A172 (cell line): Measurements from ENCODE around the gene TAAR6. TPM values are rescaled to one million over a fixed set of nuclear protein-coding genes. Genes with fewer than 3 reads are reported as not detected.
"Not testable (repeated sequence)": the region's sequence is repeated elsewhere in the genome, so short reads cannot be mapped to it uniquely, and the experiment has no call there.

ENCODE experiments used
- DNase-seq: peaks from one replicate; pipeline ENCODE4 v3.0.0-alpha.2; 2015; ENCODE audit warnings: low spot score
- total RNA-seq: library from RNA; depleted of rRNA; stranded (reverse); fragments of >200 nt; shearing (Covaris generic); gene quantifications from 2 replicates; pipeline ENCODE4 v1.2.3, GENCODE V29; 2014; rRNA removed

The TAAR6 gene
- total RNA-seq, 1 experiment from 2014 or later = not detected

DNA sequence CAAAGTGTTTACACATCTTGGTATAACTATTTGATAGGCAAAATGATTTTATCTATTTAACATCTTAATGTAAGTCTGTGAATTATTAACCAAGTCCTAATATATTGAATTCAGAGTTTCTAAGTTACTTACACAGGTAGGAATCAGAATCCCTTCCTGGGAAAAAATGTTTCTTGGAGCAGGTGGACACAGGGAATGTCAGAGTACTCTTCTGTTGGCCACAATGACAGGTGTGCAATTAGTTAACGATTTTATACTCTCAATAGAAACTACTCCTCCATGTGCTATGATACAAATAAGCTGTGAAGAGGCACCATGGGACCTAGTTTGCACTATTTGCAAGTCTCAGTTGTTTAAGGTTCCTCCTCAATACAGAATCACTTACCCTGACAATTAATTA lies 20.2 kb downstream of the TAAR6 start:
- no peak for DNase-seq

DNA sequence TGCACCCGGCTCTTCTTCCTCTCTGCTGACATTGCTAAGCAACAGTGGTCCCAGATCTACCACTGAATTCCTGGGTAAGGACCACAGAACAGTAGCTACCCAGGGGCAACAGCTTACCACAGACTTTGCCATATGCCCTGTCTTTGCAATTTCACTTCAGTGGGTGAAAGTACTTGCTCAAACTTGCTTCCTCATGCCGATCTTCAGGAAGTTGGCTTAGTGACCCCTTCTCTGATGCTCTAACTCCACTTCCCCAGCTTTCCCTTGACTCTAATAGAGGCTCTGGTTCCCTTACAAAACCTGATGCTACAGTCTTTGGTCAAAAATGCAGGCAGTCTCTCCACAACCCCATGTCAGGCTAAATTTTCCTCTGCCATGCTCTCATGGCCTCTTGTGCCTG lies 22.7 kb downstream of the TAAR6 start:
- DNase-seq = no peak

DNA sequence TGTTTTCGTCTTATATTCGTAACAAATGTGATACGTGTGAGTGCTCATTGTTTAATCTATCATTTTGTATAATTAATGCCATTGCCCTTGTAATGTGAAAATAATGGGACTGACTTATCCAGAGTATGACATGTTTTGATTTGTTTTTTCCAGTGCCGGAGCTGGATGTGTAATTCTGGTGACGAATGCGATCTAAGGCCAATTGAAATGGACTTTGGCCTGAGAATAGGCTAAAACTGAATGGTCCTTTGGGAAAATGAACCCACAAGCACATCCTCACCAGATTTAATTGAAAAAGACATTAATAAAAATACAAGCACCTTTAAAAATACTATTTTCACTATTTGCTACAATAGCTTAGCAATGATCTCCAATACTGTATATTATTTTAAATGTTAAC lies 26.1 kb downstream of the TAAR6 start:
- DNase-seq = no peak

- DNase-seq = peak; percentile 2
These were observed 28.4 kb downstream of the TAAR6 start for GRCh38 chr6:132598473-132598872.

GRCh38 chr6:132600900-132601299 lies 30.8 kb downstream of the TAAR6 start:
- DNase-seq = not testable (repeated sequence)

DNA sequence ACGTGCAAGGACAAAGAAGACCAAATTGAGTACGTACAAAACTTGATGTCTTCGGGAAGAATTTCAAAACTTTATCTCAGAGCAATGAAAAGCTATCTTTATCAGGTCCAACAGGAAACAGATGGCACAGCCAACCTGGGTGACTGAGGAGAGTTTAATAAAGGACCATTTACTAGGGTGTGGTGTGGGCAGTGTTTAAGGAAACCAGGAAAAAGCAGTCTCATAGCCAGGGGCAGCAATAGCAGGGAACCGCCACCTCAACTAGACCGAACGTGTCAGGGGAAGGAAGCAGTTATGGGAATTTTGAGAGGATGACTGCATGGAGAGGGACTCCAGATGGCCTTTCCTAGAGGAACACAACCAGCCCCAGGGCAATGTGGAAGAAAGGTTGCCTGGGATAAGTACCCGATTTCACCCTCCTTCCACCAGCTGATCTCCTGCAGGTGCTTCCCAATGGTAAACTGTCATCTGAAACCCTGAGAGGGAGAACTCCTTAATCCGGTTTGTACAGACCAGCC lies 34.6 kb downstream of the TAAR6 start:
- no peak for DNase-seq

DNA sequence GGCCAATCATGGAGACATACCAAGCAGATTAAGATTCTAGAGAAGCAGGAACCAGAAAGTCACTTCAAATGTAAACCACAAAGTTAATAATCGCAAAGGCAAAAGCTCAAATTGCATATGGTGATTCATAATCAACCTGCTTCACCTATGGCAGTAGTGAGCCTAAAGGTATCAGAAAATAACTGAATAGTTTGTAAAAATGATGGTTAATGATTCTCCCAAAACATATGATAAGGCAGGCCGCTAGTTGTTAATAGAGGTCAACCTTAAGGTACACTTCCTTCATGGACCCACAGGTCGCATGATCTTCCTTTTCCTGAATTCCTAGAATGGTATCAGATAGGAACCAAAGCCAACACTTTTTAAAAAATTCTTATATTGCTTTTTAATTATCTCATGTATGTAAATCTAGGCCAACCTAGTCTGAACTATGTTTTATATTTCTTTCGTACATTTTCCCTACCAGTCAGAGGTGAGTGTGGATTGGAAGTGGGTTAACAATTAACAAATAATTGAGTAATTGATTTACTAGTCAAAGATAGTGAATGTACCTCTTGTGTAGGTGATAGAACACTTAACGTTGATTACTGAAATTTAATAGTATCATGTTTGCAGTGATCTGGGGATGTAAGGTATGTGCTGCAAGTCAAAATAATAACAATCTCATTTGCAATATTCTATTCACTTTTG lies 37.6 kb downstream of the TAAR6 start:
- DNase-seq = no peak

- DNase-seq = no peak
These were observed 41.5 kb downstream of the TAAR6 start for GRCh38 chr6:132611616-132612015.

DNA sequence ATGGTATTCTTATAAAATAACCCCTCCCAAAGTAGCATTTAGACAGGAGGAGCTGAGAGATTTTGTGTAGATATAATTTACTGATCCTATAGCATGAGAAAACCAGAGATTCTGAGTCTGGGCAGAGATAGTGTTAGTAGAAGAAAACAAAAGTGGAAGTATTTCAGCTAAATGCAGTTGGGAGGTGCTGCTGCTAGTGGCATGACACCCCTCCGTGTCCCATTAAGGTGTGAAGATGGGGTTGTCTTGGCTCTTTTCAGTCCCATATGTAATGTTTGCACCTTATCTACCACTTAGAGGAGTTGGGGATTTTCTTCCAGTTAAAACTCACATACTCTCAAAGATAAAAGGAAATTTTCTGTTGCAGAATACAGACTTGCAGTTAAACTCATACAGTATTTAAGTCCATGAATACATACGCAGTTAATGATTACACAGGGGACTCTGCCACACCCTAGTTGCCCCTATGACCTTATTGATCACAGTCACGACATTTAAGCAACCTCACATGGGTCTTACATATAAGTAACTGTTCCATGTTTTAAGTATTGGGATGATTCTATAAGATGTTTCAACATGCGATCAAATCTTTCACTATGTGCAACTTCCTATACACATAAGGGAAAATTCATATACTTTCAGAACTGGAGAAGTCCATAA lies 42.5 kb downstream of the TAAR6 start:
- DNase-seq = no peak

- no peak for DNase-seq
These were observed 44.4 kb downstream of the TAAR6 start for GRCh38 chr6:132614554-132614953.

GRCh38 chr6:132616677-132617076 lies 46.6 kb downstream of the TAAR6 start:
- no peak for DNase-seq

Other genes with a start within 250 kb of the TAAR6 start
- gene MOXD1, start 168.8 kb upstream of the TAAR6 start, total RNA-seq = 18.5 and 27.5 TPM in 2 replicates
- gene STX7, start 57.2 kb upstream of the TAAR6 start, total RNA-seq = 27.3 and 35.6 TPM in 2 replicates
- not detected in 2 replicates for gene TAAR9, start 32.0 kb upstream of the TAAR6 start, total RNA-seq
- gene TAAR8, start 17.6 kb upstream of the TAAR6 start, total RNA-seq = not detected in 2 replicates
- not detected in 2 replicates for gene TAAR5, start 19.4 kb downstream of the TAAR6 start, total RNA-seq
- gene TAAR2, start 54.0 kb downstream of the TAAR6 start, total RNA-seq = not detected in 2 replicates
- not detected in 2 replicates for gene TAAR1, start 88.9 kb downstream of the TAAR6 start, total RNA-seq
- gene VNN1, start 143.7 kb downstream of the TAAR6 start, total RNA-seq = 0.31 and 0.71 TPM in 2 replicates
- gene VNN2, start 187.6 kb downstream of the TAAR6 start, total RNA-seq = 0.19 TPM in 1 of 2 replicates, not detected in the other
- 6.7 and 7.3 TPM in 2 replicates for gene SLC18B1, start 228.3 kb downstream of the TAAR6 start, total RNA-seq
- 995 and 1,086 TPM in 2 replicates for gene RPS12, start 244.2 kb downstream of the TAAR6 start, total RNA-seq